Measurements from ENCODE around the gene ARHGDIG.

DNA sequence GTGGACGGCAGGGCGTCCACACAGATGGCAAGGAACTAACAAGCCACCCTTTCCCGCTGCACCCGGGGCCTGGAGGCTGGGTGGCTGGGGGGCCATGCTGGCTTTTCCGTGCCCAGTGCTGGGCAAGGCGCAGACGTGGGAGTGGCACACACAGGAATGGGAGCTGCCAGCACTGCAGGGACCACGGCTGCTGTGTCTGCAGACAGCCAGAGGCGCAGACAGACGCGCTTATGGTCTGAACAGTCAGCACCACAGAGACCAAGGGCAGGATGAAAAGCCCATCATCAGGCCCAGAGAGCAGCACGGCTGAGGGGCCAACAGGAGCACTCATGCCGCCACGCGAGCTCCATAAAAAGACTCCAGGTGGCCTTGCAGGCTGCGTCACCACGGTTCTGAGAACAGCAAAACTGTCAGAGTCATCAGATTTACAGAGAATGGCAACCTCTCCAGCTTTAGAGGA is 26.6 kb downstream of the ARHGDIG start:
- TF ChIP-seq, protein P1, sequence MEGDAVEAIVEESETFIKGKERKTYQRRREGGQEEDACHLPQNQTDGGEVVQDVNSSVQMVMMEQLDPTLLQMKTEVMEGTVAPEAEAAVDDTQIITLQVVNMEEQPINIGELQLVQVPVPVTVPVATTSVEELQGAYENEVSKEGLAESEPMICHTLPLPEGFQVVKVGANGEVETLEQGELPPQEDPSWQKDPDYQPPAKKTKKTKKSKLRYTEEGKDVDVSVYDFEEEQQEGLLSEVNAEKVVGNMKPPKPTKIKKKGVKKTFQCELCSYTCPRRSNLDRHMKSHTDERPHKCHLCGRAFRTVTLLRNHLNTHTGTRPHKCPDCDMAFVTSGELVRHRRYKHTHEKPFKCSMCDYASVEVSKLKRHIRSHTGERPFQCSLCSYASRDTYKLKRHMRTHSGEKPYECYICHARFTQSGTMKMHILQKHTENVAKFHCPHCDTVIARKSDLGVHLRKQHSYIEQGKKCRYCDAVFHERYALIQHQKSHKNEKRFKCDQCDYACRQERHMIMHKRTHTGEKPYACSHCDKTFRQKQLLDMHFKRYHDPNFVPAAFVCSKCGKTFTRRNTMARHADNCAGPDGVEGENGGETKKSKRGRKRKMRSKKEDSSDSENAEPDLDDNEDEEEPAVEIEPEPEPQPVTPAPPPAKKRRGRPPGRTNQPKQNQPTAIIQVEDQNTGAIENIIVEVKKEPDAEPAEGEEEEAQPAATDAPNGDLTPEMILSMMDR (IDR thresholded peaks at IDR 0.05 in 4 of 5, conservative IDR thresholded peaks at IDR 0.05 in 1 of 5): no peak
- TF ChIP-seq POLR2A (IDR thresholded peaks at IDR 0.05): no peak

Data from gastrocnemius medialis (tissue), 4 donors.